Calu3 (cell line): ENCODE results near the gene LMO3. TPM values are rescaled to one million over a fixed set of nuclear protein-coding genes. Genes with fewer than 3 reads are reported as not detected.

Experiments
- BruUV-seq: library from RNA; stranded (reverse); fragments of 400-500 nt; replicated peaks from 2 replicates; lab custom pipeline; 2021; lab: Mats Ljungman, UMichigan
- CTCF ChIA-PET: fragments of 300-600 bp; sonication (Branson Sonifier 250); formaldehyde crosslinking; loops from one replicate; lab custom pipeline; 2022; ENCODE audit warnings: antibody characterized with exemption; lab: Charles Lee
- DNase-seq: peaks from one replicate; pipeline ENCODE4 v3.0.0; 2022
- H3K27ac Mint-ChIP-seq: one replicate; pipeline ENCODE4 v1.8.0; 2022; ENCODE audit warnings: mixed read lengths; ENCODE audit not compliant: unreplicated experiment
- H3K27me3 Mint-ChIP-seq: one replicate; pipeline ENCODE4 v1.8.0; 2022; ENCODE audit warnings: mixed read lengths; ENCODE audit not compliant: unreplicated experiment
- H3K36me3 Mint-ChIP-seq: one replicate; pipeline ENCODE4 v1.8.0; 2022; ENCODE audit warnings: mild to moderate bottlenecking, moderate library complexity, mixed read lengths; ENCODE audit not compliant: insufficient read depth, unreplicated experiment
- H3K4me1 Mint-ChIP-seq: one replicate; pipeline ENCODE4 v1.8.0; 2022; ENCODE audit warnings: mild to moderate bottlenecking, low read depth, mixed read lengths; ENCODE audit not compliant: unreplicated experiment
- H3K4me3 Mint-ChIP-seq: one replicate; pipeline ENCODE4 v1.8.0; 2022; ENCODE audit warnings: mild to moderate bottlenecking, low read depth, moderate library complexity, mixed read lengths; ENCODE audit not compliant: unreplicated experiment
- H3K9me3 Mint-ChIP-seq: one replicate; pipeline ENCODE4 v1.8.0; 2022; ENCODE audit warnings: low read depth, mixed read lengths; ENCODE audit not compliant: unreplicated experiment
- intact Hi-C: fragments of 100-400 bp; cut with micrococcal nuclease; formaldehyde crosslinking; loops from one replicate; pipeline ENCODE4 v1.10.0; 2022; ENCODE audit not compliant: unreplicated experiment
- total RNA-seq: library from RNA; stranded (reverse); gene quantifications from 2 replicates; pipeline ENCODE4 v1.2.3, GENCODE V29; 2022
- TF ChIP-seq, protein P1 (sequence below): fragments of 200-600 bp; IDR thresholded peaks from one replicate; pipeline ENCODE4 v1.8.0; 2022; ENCODE audit warnings: antibody characterized with exemption; ENCODE audit not compliant: unreplicated experiment

The LMO3 gene
- total RNA-seq, 1 experiment from 2014 or later = not detected

DNA sequence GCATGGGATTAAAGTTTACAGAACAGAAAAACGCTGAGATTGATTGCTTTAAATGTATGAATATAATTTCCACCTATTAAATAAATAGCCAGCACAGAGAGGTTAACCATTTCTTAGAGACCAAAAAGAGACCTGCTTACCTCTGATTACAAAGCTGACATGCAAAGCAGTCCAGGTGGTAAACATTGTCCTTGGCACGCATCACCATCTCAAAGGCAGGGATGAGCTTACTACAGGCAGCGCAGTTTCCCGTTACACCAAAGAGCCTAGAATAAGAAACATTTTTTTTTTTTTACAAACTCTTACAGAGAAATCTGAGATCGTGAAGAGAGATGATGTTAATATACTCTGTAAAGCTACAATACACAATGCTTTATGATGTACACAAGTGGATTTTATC, 45.7 kb downstream of the LMO3 start:
- DNase-seq = no peak
- H3K27me3 Mint-ChIP-seq = no peaks in the 10 kb centered on the region
- H3K27ac Mint-ChIP-seq = no peak overlapping the region
- intact Hi-C loops = no loop called here
- H3K4me1 Mint-ChIP-seq = no peaks in the 10 kb centered on the region
- BruUV-seq = no TSS peak
- H3K36me3 Mint-ChIP-seq = no peaks in the 10 kb centered on the region
- no peak overlapping the region for H3K4me3 Mint-ChIP-seq
- H3K9me3 Mint-ChIP-seq = no peaks in the 10 kb centered on the region
- TF ChIP-seq, protein P1, sequence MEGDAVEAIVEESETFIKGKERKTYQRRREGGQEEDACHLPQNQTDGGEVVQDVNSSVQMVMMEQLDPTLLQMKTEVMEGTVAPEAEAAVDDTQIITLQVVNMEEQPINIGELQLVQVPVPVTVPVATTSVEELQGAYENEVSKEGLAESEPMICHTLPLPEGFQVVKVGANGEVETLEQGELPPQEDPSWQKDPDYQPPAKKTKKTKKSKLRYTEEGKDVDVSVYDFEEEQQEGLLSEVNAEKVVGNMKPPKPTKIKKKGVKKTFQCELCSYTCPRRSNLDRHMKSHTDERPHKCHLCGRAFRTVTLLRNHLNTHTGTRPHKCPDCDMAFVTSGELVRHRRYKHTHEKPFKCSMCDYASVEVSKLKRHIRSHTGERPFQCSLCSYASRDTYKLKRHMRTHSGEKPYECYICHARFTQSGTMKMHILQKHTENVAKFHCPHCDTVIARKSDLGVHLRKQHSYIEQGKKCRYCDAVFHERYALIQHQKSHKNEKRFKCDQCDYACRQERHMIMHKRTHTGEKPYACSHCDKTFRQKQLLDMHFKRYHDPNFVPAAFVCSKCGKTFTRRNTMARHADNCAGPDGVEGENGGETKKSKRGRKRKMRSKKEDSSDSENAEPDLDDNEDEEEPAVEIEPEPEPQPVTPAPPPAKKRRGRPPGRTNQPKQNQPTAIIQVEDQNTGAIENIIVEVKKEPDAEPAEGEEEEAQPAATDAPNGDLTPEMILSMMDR = no peak
- CTCF ChIA-PET = interaction anchor here (0.7 kb wide), 1 partner anchor 639 kb away, joined by 3 read pairs; no protein-coding TSS in a partner anchor

DNA sequence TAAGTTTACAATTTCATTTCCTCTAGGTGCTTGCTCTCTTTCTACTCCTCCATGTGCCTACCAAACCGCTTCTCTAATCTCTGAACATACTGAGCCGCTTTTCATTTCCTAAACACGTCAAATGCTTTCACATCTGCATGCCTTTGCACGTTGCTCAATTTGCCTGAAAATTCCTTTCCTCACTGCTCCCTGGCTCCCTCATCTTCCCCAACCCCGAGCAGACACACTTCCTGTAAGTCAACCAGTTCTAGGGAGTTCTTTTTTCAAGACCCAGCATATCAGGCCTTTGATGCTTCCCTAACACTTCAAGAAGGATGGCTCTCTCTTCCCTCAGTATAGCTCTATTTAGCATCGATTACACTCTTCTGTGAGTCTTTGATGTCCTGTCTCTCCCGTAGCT, 50.3 kb downstream of the LMO3 start:
- H3K27me3 Mint-ChIP-seq = no peaks in the 10 kb centered on the region
- no peaks in the 10 kb centered on the region for H3K9me3 Mint-ChIP-seq
- H3K27ac Mint-ChIP-seq = no peak overlapping the region
- no peaks in the 10 kb centered on the region for H3K4me1 Mint-ChIP-seq
- H3K4me3 Mint-ChIP-seq = no peak overlapping the region
- TF ChIP-seq, protein P1 = no peak
- BruUV-seq = no TSS peak
- no peak for DNase-seq
- intact Hi-C loops = no loop called here
- CTCF ChIA-PET = no interaction called here
- no peaks in the 10 kb centered on the region for H3K36me3 Mint-ChIP-seq

DNA sequence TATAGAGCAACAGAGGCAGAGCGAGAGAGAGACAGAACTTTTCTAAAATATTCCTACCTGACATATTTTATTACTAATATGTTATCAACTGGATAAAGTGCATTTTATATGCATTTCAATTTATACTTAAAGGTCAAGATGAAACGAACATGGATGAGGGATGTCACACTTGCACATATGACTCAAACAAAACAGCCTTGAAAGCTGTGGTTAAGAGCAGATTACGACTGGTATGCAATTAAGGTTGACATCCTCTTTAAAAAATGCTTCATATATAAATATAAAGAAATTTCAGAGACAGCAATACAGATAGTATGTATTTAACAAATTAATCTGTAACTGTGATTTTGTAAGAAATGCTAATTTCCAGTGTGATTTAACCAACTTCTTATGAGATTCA, 52.5 kb downstream of the LMO3 start:
- BruUV-seq = no TSS peak
- CTCF ChIA-PET = no interaction called here
- no peaks in the 10 kb centered on the region for H3K9me3 Mint-ChIP-seq
- TF ChIP-seq, protein P1 = no peak
- no peak overlapping the region for H3K4me3 Mint-ChIP-seq
- no peaks in the 10 kb centered on the region for H3K4me1 Mint-ChIP-seq
- DNase-seq = no peak
- H3K36me3 Mint-ChIP-seq = no peaks in the 10 kb centered on the region
- H3K27ac Mint-ChIP-seq = no peak overlapping the region
- intact Hi-C loops = no loop called here
- H3K27me3 Mint-ChIP-seq = no peaks in the 10 kb centered on the region

DNA sequence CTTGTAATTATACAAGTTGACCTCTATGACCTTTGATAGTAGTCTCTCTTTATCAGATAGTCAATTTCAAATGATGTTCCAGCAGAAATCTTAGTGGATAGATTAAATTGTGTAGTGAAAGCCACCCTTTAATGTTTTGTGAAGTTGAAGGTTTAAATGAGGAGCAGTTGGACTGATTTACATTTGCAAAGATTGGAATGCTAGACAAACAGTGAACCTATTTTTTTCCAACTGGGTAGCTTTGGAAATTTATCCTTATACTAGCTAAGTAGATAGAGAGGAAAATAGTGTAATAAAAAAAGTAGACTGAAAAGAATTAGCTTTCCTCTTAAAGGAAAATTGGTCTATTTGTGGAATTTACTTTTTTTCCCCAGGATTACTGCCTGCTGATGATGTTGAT, 53.7 kb downstream of the LMO3 start:
- intact Hi-C loops = no loop called here
- DNase-seq = no peak
- Mint-ChIP-seq H3K9me3 (no peaks in the 10 kb centered on the region), H3K27ac (no peak overlapping the region), H3K36me3 (no peaks in the 10 kb centered on the region), H3K4me1 (no peaks in the 10 kb centered on the region), H3K27me3 (no peaks in the 10 kb centered on the region), H3K4me3 (no peak overlapping the region)
- CTCF ChIA-PET = no interaction called here
- TF ChIP-seq, protein P1 = no peak
- no TSS peak for BruUV-seq
